NK-92 treated with Interleukin-12 subunit alpha and Interleukin-12 subunit beta, amount 100 ng/mL, for 24 hours (cell line): ENCODE data around the gene CLASP2.

ENCODE experiments used
- DNase-seq: peaks from one replicate; lab custom pipeline; 2025; lab: John Stamatoyannopoulos, UW

The CLASP2 gene

DNA sequence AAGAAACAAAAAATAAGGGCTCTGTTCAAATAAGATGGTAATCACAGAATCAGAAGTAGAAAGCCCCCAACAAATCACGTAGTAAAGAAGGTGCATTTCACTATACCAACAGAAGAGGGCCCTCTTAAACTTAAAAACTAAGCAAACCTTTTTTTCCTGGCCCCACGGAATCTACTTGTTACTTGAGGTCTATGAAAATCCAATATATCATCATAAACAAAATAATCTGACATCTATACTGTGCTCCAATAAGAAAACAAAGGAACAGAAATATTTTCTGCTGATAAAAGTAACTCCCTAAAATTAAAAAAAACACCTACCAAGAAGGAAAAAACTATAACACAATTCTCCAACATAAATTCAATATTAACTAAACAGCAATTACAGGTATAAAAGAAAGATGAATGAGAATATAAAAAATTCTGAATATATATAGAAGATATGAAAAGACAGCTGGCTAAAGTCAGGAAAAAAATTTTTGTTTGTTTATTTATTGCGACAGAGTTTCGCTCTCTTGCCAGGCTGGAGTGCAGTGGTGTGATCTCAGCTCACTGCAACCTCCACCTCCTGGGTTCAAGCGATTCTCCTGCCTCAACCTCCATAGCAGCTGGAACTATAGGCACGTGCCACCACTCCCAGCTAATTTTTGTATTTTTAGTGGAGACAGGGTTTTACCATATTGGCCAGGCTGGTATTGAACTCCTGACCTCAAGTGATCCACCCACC, 81.8 kb downstream of the CLASP2 start:
- DNase-seq = no peak

- DNase-seq = no peak
These were observed 83.8 kb downstream of the CLASP2 start for GRCh38 chr3:33634262-33634661.

- DNase-seq = no peak
These were observed 88.8 kb downstream of the CLASP2 start for GRCh38 chr3:33629219-33629618.

- no peak for DNase-seq
These were observed 93.3 kb downstream of the CLASP2 start for GRCh38 chr3:33624756-33625155.

DNA sequence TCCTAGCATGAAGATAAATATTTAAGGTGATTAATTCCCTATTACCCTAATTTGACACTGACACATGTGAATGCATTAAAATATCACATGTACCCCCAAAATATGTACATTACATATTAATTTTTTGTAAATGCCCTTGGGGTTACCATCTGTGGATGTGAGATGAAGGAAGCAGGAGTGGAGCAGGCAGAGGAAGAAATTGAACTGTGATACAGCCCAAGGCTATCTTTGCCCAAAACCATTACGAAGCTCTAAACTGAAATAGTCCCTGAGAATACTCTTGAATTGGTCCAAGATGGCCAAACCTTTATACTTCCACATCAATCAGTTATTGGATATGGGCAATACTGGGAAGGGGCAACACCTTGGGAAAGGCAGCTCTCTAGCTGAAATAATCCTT, 105.0 kb downstream of the CLASP2 start:
- DNase-seq = no peak

GRCh38 chr3:33612607-33613006, 105.4 kb downstream of the CLASP2 start:
- no peak for DNase-seq

DNA sequence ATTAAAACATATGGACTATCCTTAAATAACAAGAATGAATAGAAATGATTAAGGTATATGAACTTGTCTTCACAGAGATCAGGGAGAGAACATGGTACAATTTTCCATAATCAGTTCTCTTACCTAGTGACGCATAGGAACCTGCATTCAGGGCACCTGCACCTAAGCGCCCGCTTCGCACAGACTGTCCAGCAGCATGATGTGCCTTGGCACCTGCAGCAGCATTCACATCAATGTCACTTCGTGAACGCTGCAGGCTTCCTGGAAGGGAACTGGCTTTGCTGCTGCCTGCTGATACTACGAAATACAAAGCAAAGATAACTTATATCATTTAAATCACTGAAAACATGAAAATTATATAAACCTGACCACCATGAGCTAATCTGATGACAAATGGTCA, 115.2 kb downstream of the CLASP2 start:
- DNase-seq = no peak

GRCh38 chr3:33597257-33597689, 120.8 kb downstream of the CLASP2 start:
- no peak for DNase-seq

DNA sequence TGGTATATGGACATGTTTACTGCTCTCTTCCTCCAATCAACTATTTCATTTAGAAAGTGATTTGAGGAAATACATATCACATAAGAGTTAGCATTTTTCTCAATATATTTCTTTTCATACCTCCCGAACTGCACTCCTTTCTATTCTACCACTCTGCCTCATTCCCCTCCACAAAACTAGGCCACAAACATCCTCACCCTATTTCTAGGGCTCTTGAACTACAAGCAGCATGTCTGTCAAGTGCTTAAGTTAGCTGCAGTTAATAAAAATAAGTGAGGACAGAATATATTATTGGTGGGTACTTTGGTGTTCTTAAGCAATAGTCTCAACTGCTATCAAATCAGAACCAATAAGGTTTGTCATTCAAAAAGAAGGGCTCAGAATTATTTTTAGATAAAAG, 125.1 kb downstream of the CLASP2 start:
- no peak for DNase-seq

DNA sequence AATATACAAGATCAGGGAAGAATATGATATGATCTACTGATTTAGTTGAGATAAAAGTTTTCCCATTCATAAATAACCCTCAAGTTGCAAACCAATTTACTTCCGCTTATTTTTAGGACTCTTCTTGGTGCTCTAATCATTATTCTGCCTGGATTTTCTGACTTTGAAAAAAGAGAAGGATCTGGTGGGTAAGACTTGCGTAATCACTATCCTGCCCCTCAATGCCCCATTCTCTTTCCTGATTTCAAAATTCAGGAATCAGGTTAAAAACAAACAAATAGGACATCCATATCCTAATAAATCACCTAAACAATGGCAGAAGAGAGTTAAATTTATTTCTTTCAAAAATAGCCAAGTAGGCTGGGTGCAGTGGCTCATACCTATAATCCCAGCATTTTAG, 127.5 kb downstream of the CLASP2 start:
- DNase-seq = no peak

- DNase-seq = no peak
These were observed 131.7 kb downstream of the CLASP2 start for GRCh38 chr3:33586402-33586801.

GRCh38 chr3:33582234-33582633, 135.8 kb downstream of the CLASP2 start:
- no peak for DNase-seq

DNA sequence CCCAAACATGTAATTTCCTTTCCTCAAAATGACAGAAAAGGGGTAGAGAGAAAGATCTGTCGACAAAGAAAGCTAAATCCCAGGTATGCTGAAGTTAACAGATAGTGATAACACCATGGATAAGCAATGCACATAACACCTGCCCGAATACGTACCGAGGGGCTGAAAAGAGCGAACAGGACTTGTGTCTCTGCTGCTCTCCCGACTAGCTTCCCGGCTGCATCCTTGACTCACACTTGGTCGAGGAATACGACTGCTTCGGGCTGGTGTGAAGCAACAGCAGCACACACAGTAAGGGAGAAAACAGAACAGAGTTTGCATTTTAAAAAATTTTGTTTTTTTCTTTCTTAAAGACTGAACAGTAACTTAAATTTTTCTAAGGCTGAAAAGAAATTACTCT, 136.4 kb downstream of the CLASP2 start:
- DNase-seq = no peak

DNA sequence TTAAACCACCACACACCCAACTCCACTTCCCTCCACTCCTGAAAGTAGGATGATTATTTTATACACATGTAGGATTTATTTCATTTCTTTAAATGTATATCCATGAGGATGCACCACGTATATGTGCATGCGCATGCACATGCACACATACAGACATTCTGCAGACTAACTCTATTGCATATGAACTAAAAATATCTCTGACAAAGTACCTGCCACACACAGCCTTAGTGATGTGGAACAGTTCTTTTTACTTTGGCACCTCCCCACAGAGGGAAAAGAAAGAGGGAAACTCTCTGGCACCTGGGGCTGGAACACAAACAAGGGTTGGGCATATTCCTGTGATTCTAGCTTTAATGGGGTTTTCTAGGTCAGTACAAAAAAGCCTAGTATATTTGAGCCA, 138.2 kb downstream of the CLASP2 start:
- no peak for DNase-seq

DNA sequence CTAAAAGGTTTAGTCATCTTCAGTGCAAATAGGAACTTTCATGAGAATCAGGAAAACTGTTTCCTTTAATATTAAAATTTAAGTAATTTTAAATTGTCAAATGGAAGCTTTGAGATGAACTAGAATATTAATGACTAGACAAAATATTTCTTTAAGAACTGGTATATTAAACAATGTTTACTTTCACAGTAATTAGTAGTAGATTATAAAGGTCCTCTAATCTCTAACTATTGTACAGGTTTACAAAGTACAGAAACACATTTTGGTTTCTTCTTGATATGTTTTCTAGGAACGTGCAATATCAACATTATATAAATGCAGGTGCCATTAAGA, 138.9 kb downstream of the CLASP2 start:
- DNase-seq = no peak

DNA sequence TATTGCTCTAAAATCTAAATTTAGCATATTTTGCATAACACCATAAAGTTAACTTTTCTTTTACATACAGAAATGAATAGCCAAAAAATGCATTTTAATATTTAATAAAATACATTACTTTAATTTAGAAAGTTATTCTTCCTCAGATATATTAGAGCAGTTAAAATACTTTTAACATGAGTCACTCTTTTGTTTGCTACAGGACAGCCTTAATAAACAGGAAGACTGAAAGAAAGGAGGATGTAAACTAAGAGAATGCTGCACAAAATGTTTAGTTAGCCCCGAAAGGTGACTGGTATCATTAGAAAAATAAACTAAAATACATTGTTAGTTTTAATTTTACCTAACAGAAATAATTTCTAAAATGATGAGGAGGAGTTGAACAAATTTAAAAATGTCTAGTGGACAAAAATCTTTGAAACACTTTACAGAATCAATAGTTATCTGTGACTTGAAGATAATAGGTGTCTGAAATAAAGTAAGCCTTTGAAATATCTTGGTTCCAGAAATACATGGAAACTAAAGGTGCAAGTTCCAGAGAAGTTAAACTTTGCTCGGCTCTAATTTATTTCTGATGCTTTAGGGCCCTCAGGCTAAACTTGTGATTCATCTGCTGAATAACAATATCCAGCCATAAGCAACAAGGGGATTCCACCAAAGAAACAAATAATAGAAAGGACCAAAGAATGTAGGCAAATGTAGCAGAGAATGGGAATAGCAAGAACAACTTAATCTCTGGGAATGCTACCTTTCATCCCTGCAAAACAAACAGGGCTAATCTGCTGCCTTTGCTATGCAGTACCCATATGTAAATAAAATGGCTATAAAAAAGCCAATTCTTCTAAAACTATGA, 139.5 kb downstream of the CLASP2 start:
- DNase-seq = no peak

- no peak for DNase-seq
These were observed 140.5 kb downstream of the CLASP2 start for GRCh38 chr3:33577588-33577987.

- no peak for DNase-seq
These were observed 140.9 kb downstream of the CLASP2 start for GRCh38 chr3:33577173-33577572.

GRCh38 chr3:33575311-33575710, 142.7 kb downstream of the CLASP2 start:
- DNase-seq = no peak

DNA sequence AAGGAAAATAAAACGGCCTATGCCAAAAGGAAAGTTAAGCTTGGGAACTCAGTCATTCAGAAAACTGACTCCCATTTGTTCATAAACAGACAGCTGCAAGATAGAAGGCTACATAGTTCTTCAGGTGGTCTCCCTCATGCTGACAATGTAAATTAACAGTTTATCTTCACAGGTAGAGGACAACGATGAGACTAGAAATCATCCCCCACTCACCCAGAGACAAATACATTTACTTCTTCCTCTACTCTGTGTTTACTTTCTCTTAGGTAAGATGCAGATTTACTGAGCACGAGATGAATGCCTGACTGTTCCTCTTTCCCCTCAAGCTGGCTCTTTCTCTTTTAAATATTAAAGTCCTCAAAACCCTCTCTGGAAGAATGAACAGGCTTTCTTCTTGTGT, 160.2 kb downstream of the CLASP2 start:
- no peak for DNase-seq

DNA sequence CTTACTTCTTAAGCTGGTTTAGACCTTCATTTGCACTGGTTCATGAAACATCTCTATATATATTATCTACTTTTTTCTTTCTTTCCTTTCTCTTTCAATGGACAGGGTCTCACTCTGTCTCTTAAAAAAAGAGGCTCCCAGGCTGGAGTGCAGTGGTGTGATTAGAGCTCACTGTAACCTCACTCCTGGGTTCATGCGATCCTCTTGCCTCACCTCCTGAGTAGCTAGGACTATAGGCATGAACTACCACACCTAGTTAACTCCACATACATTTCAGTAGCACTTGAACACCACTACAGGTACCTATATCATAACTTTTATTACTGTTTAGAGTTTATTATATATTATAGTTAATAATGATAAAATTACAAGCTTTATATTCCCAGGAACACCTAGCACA, 160.8 kb downstream of the CLASP2 start:
- no peak for DNase-seq

GRCh38 chr3:33547101-33547500, 171.0 kb downstream of the CLASP2 start:
- DNase-seq = no peak

- no peak for DNase-seq
These were observed 173.9 kb downstream of the CLASP2 start for GRCh38 chr3:33544126-33544525.

GRCh38 chr3:33543601-33544000, 174.5 kb downstream of the CLASP2 start:
- DNase-seq = no peak
